Body of pancreas (tissue), 4 donors: Measurements from ENCODE around the gene DOHH. TPM values are rescaled to one million over a fixed set of nuclear protein-coding genes. Genes with fewer than 3 reads are reported as not detected.

Source experiments
- ATAC-seq: fragments of 150-250 bp; one replicate; pipeline ENCODE4 v1.9.1; 2016
- DNase-seq, 4 donors: peaks; one replicate each; pipeline ENCODE4 v3.0.0-alpha.2; 2019
- H3K27ac ChIP-seq, 4 donors: fragments of 200-600 bp; sonication (generic); 1 replicate in 3 of 4; 2 replicates in 1 of 4; pipeline versions ENCODE4 v1.5.1 to v1.6.1; 2016 to 2019; ENCODE audit warnings: mild to moderate bottlenecking in 1 of 4, mixed read lengths in 1 of 4, moderate library complexity in 1 of 4
- H3K27me3 ChIP-seq, 2 donors: fragments of 200-600 bp; sonication (generic); one replicate each; pipeline ENCODE4 v1.6.0; 2016; ENCODE audit warnings: mild to moderate bottlenecking in 1 of 2
- H3K36me3 ChIP-seq, 2 donors: fragments of 200-600 bp; sonication (generic); replicated peaks in 1 of 2; 2 replicates each; pipeline ENCODE4 v1.5.1; 2016; ENCODE audit warnings: low read depth in 2 of 2; ENCODE audit not compliant: insufficient read depth in 1 of 2
- H3K4me1 ChIP-seq: fragments of 200-600 bp; sonication (generic); one replicate; pipeline ENCODE4 v1.6.0; 2016
- H3K4me3 ChIP-seq, 2 donors: fragments of 200-600 bp; sonication (generic); 1 replicate in 1 of 2; 2 replicates in 1 of 2; pipeline ENCODE4 v1.5.1; 2016 to 2019
- H3K9me3 ChIP-seq, 3 donors: fragments of 200-600 bp; sonication (generic); 1 replicate in 2 of 3; 2 replicates in 1 of 3; pipeline ENCODE4 v1.5.1; 2016
- CTCF ChIP-seq, 7 experiments: fragments of 450-650 bp in 4 of 7; fragments of 200-600 bp in 3 of 7; sonication (generic) in 3 of 7; IDR thresholded peaks; one replicate each; pipeline ENCODE4 v1.5.1; 2016 to 2019; ENCODE audit warnings: antibody characterized with exemption in 7 of 7
- POLR2A ChIP-seq, 3 donors: fragments of 450-650 bp; IDR thresholded peaks; one replicate each; pipeline ENCODE4 v1.6.1; 2016; ENCODE audit warnings: antibody characterized with exemption in 3 of 3, mild to moderate bottlenecking in 2 of 3
- WGBS, 2 donors: methylation state at CpG; one replicate each; pipeline ENCODE4 v1.1.5; 2017; 5-methylcytosine and 5-hydroxymethylcytosine counted together
- intact Hi-C: fragments of 100-400 bp; cut with DNase I; formaldehyde crosslinking; loops from one replicate; pipeline ENCODE4 v1.15.1; 2023
- total RNA-seq, 2 donors: library from RNA; depleted of rRNA; stranded (reverse); fragments of >200 nt; gene quantifications; one replicate each; pipeline ENCODE4 v1.1.0, GENCODE V29; 2016

The DOHH gene
- total RNA-seq, 2 donors from 2014 or later = 9.3 to 17.5 TPM

DNA sequence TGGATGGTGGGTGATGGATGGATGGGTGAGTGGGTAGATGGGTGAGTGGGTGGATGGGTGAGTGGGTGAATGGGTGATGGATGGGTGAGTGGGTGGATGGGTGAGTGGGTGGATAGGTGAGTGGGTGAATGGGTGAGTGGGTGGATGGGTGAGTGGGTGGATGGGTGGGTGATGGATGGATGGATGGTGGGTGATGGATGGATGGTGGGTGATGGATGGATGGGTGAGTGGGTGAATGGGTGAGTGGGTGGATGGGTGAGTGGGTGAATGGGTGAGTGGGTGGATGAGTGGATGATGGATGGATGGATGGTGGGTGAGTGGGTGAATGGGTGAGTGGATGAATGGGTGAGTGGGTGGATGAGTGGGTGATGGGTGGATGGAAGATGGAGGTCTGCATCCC is 23.0 kb downstream of the DOHH start:
- no peak for DNase-seq
- peaks cover 0 to 18% of the 10 kb centered on the region in 2 donors for H3K27me3 ChIP-seq
- peaks cover 22% of the 10 kb centered on the region for H3K4me1 ChIP-seq
- no peak overlapping the region for H3K4me3 ChIP-seq
- TF ChIP-seq POLR2A (IDR thresholded peaks at IDR 0.05) = no peak
- TF ChIP-seq CTCF (IDR thresholded peaks at IDR 0.05) = no peak
- no peaks in the 10 kb centered on the region for H3K36me3 ChIP-seq
- intact Hi-C loops = no loop called here
- no peak for ATAC-seq
- no peak overlapping the region for H3K27ac ChIP-seq
- H3K9me3 ChIP-seq = no peaks in the 10 kb centered on the region

GRCh38 chr19:3476830-3477229 is 23.6 kb downstream of the DOHH start:
- Histone ChIP-seq H3K4me1 (peaks cover 29% of the 10 kb centered on the region), H3K27me3 (peaks cover 0 to 12% of the 10 kb centered on the region in 2 donors), H3K36me3 (no peaks in the 10 kb centered on the region), H3K9me3 (no peaks in the 10 kb centered on the region), H3K27ac (no peak overlapping the region), H3K4me3 (no peak overlapping the region)
- no peak for DNase-seq
- ATAC-seq = no peak
- WGBS, 2 donors = 73 to 86% methylated on average over 2 of the region's 2 CpGs
- TF ChIP-seq POLR2A (IDR thresholded peaks at IDR 0.05) (no peak), CTCF (IDR thresholded peaks at IDR 0.05) (no peak)
- intact Hi-C loops = no loop called here

DNA sequence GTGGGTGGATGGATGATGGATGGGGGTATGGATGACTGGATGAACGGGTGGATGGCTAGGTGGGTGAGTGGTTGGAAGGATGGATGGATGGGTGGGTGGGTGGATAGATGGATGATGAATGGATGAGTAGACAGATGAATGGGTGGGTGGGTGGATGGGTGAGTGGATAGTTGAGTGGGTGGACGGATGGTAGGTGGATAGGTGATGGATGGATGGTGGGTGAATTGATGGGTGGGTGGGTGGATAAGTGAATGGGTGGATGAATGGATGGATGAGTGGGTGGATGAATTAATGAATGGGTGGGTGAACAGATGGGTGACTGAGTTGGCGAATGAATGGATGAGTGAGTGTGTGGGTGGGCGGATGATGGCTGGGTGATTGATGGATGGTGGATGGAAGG is 25.0 kb downstream of the DOHH start:
- no peak overlapping the region for H3K4me3 ChIP-seq
- H3K4me1 ChIP-seq = peaks cover 27% of the 10 kb centered on the region
- WGBS, 2 donors = 88 to 90% methylated on average over 4 of the region's 4 CpGs
- intact Hi-C loops = no loop called here
- H3K36me3 ChIP-seq = no peaks in the 10 kb centered on the region
- TF ChIP-seq CTCF (IDR thresholded peaks at IDR 0.05) = no peak
- no peak for TF ChIP-seq POLR2A (IDR thresholded peaks at IDR 0.05)
- DNase-seq (no peak), ATAC-seq (no peak)
- no peak overlapping the region for H3K27ac ChIP-seq
- peaks cover 0 to 2% of the 10 kb centered on the region in 2 donors for H3K27me3 ChIP-seq
- no peaks in the 10 kb centered on the region for H3K9me3 ChIP-seq

- H3K27me3 ChIP-seq = no peaks in the 10 kb centered on the region
- WGBS, 2 donors = 79 to 90% methylated on average over 2 of the region's 2 CpGs
- no peak overlapping the region for H3K27ac ChIP-seq
- ATAC-seq = no peak
- H3K4me3 ChIP-seq = no peak overlapping the region
- TF ChIP-seq POLR2A (IDR thresholded peaks at IDR 0.05) (no peak), CTCF (IDR thresholded peaks at IDR 0.05) (no peak)
- H3K9me3 ChIP-seq = no peaks in the 10 kb centered on the region
- H3K4me1 ChIP-seq = peaks cover 24% of the 10 kb centered on the region
- intact Hi-C loops = loop anchor here (5.0 kb wide), 1 partner anchor 152 kb away; no protein-coding TSS in a partner anchor
- no peaks in the 10 kb centered on the region for H3K36me3 ChIP-seq
- no peak for DNase-seq
These were observed 25.9 kb downstream of the DOHH start for GRCh38 chr19:3474614-3475013.

DNA sequence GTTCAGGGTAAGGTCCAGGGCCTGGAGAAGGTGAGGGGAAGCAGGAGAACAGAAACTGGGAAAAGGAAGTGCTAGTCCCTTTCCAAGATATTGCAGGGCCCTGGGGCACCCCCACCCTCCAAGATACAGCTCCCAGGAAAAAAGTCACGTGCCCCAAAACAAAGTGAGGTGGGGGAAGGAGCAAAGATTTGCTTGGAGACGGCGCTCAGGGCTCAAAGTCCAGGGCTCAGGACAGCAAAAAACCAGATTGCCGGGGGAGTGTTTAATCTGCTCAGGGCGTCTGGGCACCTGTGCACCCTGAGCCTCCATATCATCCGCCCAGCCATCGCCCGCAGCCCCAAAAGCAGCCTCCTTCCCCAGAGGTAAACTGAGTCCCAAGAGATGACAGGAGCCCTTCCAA is 26.5 kb downstream of the DOHH start:
- intact Hi-C loops = loop anchor here (5.0 kb wide), 1 partner anchor 152 kb away; no protein-coding TSS in a partner anchor
- ATAC-seq (peak; percentile 14), DNase-seq (peak in 2 of 4 donors; percentile 44 to 54)
- Histone ChIP-seq H3K4me3 (no peak overlapping the region), H3K27me3 (no peaks in the 10 kb centered on the region), H3K9me3 (no peaks in the 10 kb centered on the region), H3K36me3 (no peaks in the 10 kb centered on the region), H3K27ac (peak overlapping the region in 1 of 4 donors; percentile 21), H3K4me1 (peaks cover 24% of the 10 kb centered on the region)
- no peak for TF ChIP-seq POLR2A (IDR thresholded peaks at IDR 0.05)
- TF ChIP-seq CTCF (IDR thresholded peaks at IDR 0.05) = no peak
- 4 to 26% methylated on average over 3 to 8 of the region's 8 CpGs for WGBS, 2 donors
